Measurements from ENCODE around the gene RAB26. TPM values are rescaled to one million over a fixed set of nuclear protein-coding genes. Genes with fewer than 3 reads are reported as not detected.

RAB26 gene
- polyA plus RNA-seq, 1 experiment: 0.67 TPM

DNA sequence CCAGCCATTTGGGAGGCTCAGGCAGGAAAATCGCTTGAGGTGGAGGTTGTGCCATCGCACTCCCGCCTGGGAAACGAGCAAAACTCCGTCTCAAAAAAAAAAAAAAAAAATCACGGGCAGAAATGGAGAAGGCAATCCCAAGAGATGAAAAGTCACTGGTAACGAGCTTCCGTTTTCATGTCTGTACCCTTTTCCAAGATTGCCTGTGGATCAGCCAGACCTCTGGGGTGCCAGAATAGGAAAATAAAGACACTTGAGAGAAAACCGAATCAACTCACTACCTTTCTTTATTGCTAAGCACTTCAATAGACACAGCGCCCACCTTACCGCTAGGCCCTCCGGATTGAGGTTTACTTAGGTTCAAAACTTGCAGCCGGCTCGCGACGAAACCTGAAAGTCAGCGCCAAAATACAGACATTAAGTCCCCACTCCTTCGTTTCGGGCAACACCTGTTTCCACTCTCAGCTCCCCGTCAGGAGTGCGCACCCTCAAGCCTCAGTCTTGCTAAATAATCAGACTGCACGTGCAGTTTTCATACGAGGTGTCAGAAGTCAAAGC is 6.2 kb downstream of the RAB26 start:
- Histone ChIP-seq H3K27me3 (ENCODE audit: control insufficient read depth, insufficient read depth, low read length) (no peaks in the 10 kb centered on the region), H3K4me3 (ENCODE audit: low read depth, low read length) (peak overlapping the region; percentile 87), H3K36me3 (ENCODE audit: control insufficient read depth, insufficient read depth, low read length) (peaks cover 20% of the 10 kb centered on the region)
- ChIA-PET POLR2A (interaction anchor here (0.6 to 1.8 kb wide), 7 partner anchors 11 to 1915 kb away, joined by 3 to 10 read pairs (median 4); partner anchors contain the start of genes NTHL1 and PKD1), CTCF (interaction anchor here (1.0 to 1.4 kb wide), 2 partner anchors 9 to 132 kb away, joined by 3 read pairs; no protein-coding TSS in a partner anchor)
- TF ChIP-seq, protein P1, sequence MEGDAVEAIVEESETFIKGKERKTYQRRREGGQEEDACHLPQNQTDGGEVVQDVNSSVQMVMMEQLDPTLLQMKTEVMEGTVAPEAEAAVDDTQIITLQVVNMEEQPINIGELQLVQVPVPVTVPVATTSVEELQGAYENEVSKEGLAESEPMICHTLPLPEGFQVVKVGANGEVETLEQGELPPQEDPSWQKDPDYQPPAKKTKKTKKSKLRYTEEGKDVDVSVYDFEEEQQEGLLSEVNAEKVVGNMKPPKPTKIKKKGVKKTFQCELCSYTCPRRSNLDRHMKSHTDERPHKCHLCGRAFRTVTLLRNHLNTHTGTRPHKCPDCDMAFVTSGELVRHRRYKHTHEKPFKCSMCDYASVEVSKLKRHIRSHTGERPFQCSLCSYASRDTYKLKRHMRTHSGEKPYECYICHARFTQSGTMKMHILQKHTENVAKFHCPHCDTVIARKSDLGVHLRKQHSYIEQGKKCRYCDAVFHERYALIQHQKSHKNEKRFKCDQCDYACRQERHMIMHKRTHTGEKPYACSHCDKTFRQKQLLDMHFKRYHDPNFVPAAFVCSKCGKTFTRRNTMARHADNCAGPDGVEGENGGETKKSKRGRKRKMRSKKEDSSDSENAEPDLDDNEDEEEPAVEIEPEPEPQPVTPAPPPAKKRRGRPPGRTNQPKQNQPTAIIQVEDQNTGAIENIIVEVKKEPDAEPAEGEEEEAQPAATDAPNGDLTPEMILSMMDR (IDR thresholded peaks at IDR 0.05; ENCODE audit: insufficient read depth, low read depth, low read length): no peak
- no peak for DNase-seq (ENCODE audit: low read depth)

DNA sequence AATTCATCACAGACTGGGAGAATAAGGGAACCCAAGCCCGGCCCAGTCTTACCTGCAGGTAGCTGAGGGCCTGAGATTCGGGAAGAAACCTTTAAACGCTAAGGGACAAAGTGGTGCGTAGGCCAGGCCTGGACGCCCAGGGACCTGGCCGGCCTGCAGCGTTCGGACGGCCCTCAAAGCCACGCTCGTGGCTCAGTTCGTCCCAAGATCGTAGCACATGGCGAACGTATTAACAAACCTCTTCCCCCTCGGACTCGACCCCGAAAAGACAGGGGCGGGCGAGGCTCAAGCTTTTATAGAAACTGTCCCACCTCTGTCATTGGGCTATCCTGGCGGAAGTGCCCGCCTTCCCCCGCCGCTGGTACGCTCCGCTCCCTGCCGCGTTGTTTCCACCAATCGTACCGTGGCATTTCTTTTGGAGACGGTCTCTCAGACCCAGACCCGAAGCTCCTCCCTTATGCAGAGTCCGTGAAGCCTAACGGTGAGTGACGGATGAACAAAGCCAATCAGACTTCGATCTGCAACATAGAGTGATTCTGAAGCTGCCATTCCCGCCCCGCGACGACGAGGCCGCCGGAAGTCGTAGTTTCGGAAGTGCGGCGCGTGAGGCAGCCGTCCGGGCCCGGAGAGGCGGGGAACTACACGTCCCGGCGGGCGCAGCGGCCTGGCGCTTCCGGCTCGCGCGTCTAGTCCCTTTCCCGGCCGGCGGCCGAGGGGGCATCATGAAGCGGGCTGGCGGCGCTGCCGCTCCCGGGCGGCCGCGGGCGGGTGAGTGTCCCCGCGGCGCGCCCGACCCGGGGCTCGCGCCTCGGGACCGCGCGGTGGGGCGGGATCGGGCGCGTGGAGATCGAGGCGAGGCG is 6.9 kb downstream of the RAB26 start, which contains the start of gene TRAF7:
TSS of gene TRAF7 (plus strand) at position 692 of the 860 bp plus-strand sequence. CDS start 8,139 bp downstream, outside the sequence.
- Histone ChIP-seq H3K36me3 (ENCODE audit: control insufficient read depth, insufficient read depth, low read length) (peaks cover 20% of the 10 kb centered on the region), H3K27me3 (ENCODE audit: control insufficient read depth, insufficient read depth, low read length) (no peaks in the 10 kb centered on the region), H3K4me3 (ENCODE audit: low read depth, low read length) (peak within 1 kb of the TSS; percentile 87)
- POLR2A ChIA-PET: interaction anchor here (0.5 to 1.8 kb wide), 15 partner anchors 19 to 735 kb away, joined by 3 to 22 read pairs (median 6); partner anchors contain the start of genes NTHL1, PGP, PKD1 and RPS2
- TF ChIP-seq, protein P1 (IDR thresholded peaks at IDR 0.05; ENCODE audit: insufficient read depth, low read depth, low read length): no peak
- DNase-seq (ENCODE audit: low read depth): peak; percentile 100
- CTCF ChIA-PET: interaction anchor here (0.8 to 1.4 kb wide), 4 partner anchors 8 to 133 kb away, joined by 3 to 5 read pairs (median 4); no protein-coding TSS in a partner anchor

DNA sequence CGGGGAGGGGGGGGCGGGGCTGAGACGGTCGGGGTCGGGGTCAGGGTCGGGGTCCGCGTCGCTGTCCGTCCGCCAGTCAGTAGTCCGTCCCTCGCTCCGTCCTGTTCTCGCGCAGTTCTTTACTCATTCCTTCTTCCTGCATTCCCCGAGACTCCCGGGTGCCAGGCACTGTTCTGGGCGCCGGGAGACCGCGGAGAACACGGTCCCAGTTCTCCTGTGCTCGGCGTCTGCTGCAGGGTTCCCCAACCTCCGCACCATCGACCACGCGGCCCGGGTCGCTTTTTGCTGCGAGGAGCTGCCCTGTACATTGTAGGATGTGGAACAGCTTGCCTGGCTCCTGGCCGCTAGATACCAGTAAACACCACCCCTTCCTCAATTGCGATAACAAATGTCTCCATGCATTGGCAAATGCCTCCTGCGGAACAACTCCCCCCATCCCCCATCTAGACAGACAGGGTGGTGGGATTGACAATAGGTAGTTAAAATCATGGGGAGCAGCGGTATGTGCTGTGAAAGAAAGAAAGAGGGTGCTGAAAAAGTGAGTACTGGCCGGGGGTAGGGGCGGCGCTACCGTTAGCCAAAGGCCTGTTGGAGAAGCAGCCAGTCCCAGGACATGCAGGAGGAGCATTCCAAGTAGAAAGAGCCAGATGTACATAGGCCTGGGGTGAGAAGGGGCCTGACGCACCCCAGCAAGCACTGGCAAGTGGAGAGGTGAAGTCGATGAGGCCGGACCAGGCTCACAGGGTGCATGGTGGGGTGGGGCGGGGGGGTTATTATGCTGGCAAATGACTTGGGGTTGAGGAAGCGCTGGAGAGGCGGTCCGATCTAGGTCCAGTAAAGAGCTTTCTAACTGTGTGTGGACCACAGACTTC is 7.8 kb downstream of the RAB26 start:
- TF ChIP-seq, protein P1 (IDR thresholded peaks at IDR 0.05; ENCODE audit: insufficient read depth, low read depth, low read length): no peak
- POLR2A ChIA-PET: interaction anchor here (0.5 to 1.8 kb wide), 14 partner anchors 9 to 736 kb away, joined by 3 to 10 read pairs (median 6); partner anchors contain the start of genes FAHD1, NTHL1, PGP and PKD1
- CTCF ChIA-PET: interaction anchor here (1.0 kb wide), 2 partner anchors 9 to 134 kb away, joined by 3 to 4 read pairs; no protein-coding TSS in a partner anchor

DNA sequence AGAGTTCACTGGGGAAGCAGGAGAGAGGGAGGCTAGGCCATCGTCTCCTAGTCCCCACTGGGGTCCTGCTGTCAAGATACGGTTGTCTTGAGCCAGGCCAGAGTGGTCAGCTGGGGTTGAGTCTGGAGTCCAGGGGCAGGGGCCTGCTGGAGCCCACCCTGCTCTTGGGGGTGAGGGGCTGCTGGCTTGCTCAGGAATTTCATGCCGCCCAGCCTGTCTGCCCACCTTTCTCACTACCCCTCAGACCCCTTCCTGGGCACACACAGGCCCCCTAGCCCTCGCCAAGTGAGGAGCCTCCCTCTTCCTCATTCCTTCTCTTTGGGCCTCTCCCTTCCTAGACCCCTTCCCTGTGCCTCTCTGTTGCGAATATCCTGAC is 8.4 kb downstream of the RAB26 start:
- TF ChIP-seq, protein P1 (IDR thresholded peaks at IDR 0.05; ENCODE audit: insufficient read depth, low read depth, low read length): no peak
- H3K4me3 ChIP-seq (ENCODE audit: low read depth, low read length): peak overlapping the region; percentile 59
- CTCF ChIA-PET: no interaction called here
- no peaks in the 10 kb centered on the region for H3K27me3 ChIP-seq (ENCODE audit: control insufficient read depth, insufficient read depth, low read length)
- peaks cover 14% of the 10 kb centered on the region for H3K36me3 ChIP-seq (ENCODE audit: control insufficient read depth, insufficient read depth, low read length)
- DNase-seq (ENCODE audit: low read depth): no peak
- POLR2A ChIA-PET: interaction anchor here (1.0 kb wide), 1 partner anchor 10 kb away, joined by 4 read pairs; no protein-coding TSS in a partner anchor

More for the DNA sequence above, 7.8 kb downstream of the RAB26 start:
- H3K36me3 ChIP-seq (ENCODE audit: control insufficient read depth, insufficient read depth, low read length): peaks cover 17% of the 10 kb centered on the region
- no peaks in the 10 kb centered on the region for H3K27me3 ChIP-seq (ENCODE audit: control insufficient read depth, insufficient read depth, low read length)
- DNase-seq (ENCODE audit: low read depth): no peak
- peak overlapping the region; percentile 59 for H3K4me3 ChIP-seq (ENCODE audit: low read depth, low read length)
